ENCODE data around the gene NOC3L. TPM values are rescaled to one million over a fixed set of nuclear protein-coding genes. Genes with fewer than 3 reads are reported as not detected.

The NOC3L gene
- total RNA-seq, 2 donors from 2014 or later, result 18.8 to 22.2 TPM

DNA sequence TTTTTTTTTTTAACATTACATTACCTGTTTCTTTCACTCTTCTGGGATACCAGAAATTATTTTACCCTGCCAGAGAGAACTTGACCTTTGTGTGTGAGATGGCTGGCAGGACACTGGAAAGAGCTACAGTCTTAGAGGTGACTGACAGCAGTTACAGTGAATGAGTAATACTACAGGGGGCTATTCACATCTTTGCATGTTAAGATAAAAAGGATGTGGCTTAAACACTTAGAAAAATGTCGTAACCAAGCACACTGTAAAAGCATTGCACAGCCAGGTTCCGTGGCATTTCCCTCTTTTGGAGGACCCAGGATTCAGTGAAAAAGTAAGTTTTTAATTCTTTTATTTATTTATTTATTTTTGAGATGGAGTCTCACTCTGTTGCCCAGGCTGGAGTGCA is 20.8 kb upstream of the NOC3L start:
- H3K9me3 Mint-ChIP-seq, result peaks cover 22% of the 10 kb centered on the region
- H3K9me3 ChIP-seq (ENCODE audit: control insufficient read depth, low read length), result peaks cover 17% of the 10 kb centered on the region
- 89 to 96% methylated on average over 2 of the region's 2 CpGs for WGBS, 2 experiments (ENCODE audit: insufficient coverage in 1 of 2, insufficient read length in 1 of 2)
- H3K4me3 ChIP-seq (ENCODE audit: low read length), result no peak overlapping the region
- peaks cover 3% of the 10 kb centered on the region for H3K27me3 Mint-ChIP-seq (ENCODE audit: insufficient read depth)
- no peaks in the 10 kb centered on the region for H3K36me3 ChIP-seq (ENCODE audit: control insufficient read depth, insufficient read depth, low read length)
- peaks cover 7% of the 10 kb centered on the region for H3K4me1 Mint-ChIP-seq
- no peak for DNase-seq
- H3K9ac ChIP-seq (ENCODE audit: extremely low read depth, low read length, poor library complexity, severe bottlenecking), result no peak overlapping the region
- H3K36me3 Mint-ChIP-seq (ENCODE audit: low read depth), result peaks cover 3% of the 10 kb centered on the region
- TF ChIP-seq, protein P1, sequence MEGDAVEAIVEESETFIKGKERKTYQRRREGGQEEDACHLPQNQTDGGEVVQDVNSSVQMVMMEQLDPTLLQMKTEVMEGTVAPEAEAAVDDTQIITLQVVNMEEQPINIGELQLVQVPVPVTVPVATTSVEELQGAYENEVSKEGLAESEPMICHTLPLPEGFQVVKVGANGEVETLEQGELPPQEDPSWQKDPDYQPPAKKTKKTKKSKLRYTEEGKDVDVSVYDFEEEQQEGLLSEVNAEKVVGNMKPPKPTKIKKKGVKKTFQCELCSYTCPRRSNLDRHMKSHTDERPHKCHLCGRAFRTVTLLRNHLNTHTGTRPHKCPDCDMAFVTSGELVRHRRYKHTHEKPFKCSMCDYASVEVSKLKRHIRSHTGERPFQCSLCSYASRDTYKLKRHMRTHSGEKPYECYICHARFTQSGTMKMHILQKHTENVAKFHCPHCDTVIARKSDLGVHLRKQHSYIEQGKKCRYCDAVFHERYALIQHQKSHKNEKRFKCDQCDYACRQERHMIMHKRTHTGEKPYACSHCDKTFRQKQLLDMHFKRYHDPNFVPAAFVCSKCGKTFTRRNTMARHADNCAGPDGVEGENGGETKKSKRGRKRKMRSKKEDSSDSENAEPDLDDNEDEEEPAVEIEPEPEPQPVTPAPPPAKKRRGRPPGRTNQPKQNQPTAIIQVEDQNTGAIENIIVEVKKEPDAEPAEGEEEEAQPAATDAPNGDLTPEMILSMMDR (conservative IDR thresholded peaks at IDR 0.05), result no peak
- H3K27me3 ChIP-seq (ENCODE audit: control insufficient read depth, insufficient read depth, low read length, poor library complexity, severe bottlenecking), result no peaks in the 10 kb centered on the region
- no peaks in the 10 kb centered on the region for H3K4me1 ChIP-seq (ENCODE audit: control insufficient read depth, insufficient read depth, low read length)
- no peak overlapping the region for H3K27ac ChIP-seq (ENCODE audit: low read depth, low read length)
- H3K27ac Mint-ChIP-seq, result no peak overlapping the region
- H3K4me3 Mint-ChIP-seq, result no peak overlapping the region

DNA sequence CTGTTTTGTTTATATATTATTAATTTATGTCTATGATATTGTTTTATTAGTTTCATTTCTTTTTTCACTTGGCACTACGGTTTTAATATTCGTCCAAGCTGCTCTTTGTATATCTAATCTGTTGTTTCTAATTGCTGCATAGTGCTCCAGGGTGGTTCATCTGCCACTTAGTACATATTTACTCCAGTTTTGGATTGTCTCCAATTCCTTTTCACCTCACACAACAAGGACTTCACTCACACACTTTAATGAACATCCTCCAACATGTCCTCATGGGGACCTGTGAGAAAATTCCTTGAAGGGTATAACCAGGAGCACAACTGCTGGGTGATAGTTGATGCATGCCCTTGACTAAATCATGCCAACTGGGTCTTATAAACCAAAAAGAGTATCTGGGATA is 14.1 kb upstream of the NOC3L start:
- H3K9me3 ChIP-seq (ENCODE audit: control insufficient read depth, low read length), result no peaks in the 10 kb centered on the region
- Mint-ChIP-seq H3K36me3 (ENCODE audit: low read depth) (no peaks in the 10 kb centered on the region), H3K9me3 (no peaks in the 10 kb centered on the region), H3K4me1 (no peaks in the 10 kb centered on the region), H3K27me3 (ENCODE audit: insufficient read depth) (peaks cover 5% of the 10 kb centered on the region), H3K27ac (no peak overlapping the region), H3K4me3 (no peak overlapping the region)
- TF ChIP-seq, protein P1 (conservative IDR thresholded peaks at IDR 0.05), result no peak
- no peaks in the 10 kb centered on the region for H3K4me1 ChIP-seq (ENCODE audit: control insufficient read depth, insufficient read depth, low read length)
- WGBS, 2 experiments (ENCODE audit: insufficient coverage in 1 of 2, insufficient read length in 1 of 2), result 95 to 100% methylated on average over 2 of the region's 2 CpGs
- H3K27ac ChIP-seq (ENCODE audit: low read depth, low read length), result no peak overlapping the region
- no peak overlapping the region for H3K9ac ChIP-seq (ENCODE audit: extremely low read depth, low read length, poor library complexity, severe bottlenecking)
- H3K36me3 ChIP-seq (ENCODE audit: control insufficient read depth, insufficient read depth, low read length), result no peaks in the 10 kb centered on the region
- DNase-seq, result no peak
- H3K4me3 ChIP-seq (ENCODE audit: low read length), result no peak overlapping the region
- H3K27me3 ChIP-seq (ENCODE audit: control insufficient read depth, insufficient read depth, low read length, poor library complexity, severe bottlenecking), result no peaks in the 10 kb centered on the region

DNA sequence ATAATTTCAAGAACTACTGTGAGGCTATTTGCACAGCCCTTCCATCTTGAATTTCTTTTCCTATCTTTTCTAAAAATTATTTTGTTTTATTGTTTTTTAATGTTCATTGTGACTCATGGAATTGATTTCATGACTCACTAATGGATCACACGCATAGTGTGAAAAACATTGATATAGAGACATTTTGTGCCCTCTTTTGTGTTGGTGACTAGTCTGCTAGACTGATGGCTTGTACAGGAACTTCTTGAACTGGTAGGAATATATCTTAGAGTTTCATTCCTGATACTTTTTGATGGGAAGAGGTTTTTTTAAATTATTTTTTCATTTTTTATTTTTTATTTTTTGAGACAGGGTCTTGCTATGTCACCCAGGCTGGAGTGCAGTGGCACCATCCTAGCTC is 12.6 kb upstream of the NOC3L start:
- DNase-seq, result no peak
- H3K27me3 ChIP-seq (ENCODE audit: control insufficient read depth, insufficient read depth, low read length, poor library complexity, severe bottlenecking), result no peaks in the 10 kb centered on the region
- H3K27ac ChIP-seq (ENCODE audit: low read depth, low read length), result no peak overlapping the region
- no peaks in the 10 kb centered on the region for H3K4me1 ChIP-seq (ENCODE audit: control insufficient read depth, insufficient read depth, low read length)
- peaks cover 5% of the 10 kb centered on the region for H3K27me3 Mint-ChIP-seq (ENCODE audit: insufficient read depth)
- 97% methylated on average over 1 of the region's 1 CpG; no CpG with 5 or more reads in 1 of the 2 experiments for WGBS, 2 experiments (ENCODE audit: insufficient coverage in 1 of 2, insufficient read length in 1 of 2)
- H3K27ac Mint-ChIP-seq, result no peak overlapping the region
- H3K9me3 ChIP-seq (ENCODE audit: control insufficient read depth, low read length), result no peaks in the 10 kb centered on the region
- TF ChIP-seq, protein P1 (conservative IDR thresholded peaks at IDR 0.05), result no peak
- H3K36me3 ChIP-seq (ENCODE audit: control insufficient read depth, insufficient read depth, low read length), result no peaks in the 10 kb centered on the region
- no peak overlapping the region for H3K4me3 ChIP-seq (ENCODE audit: low read length)
- no peaks in the 10 kb centered on the region for H3K9me3 Mint-ChIP-seq
- H3K4me3 Mint-ChIP-seq, result no peak overlapping the region
- H3K4me1 Mint-ChIP-seq, result no peaks in the 10 kb centered on the region
- no peak overlapping the region for H3K9ac ChIP-seq (ENCODE audit: extremely low read depth, low read length, poor library complexity, severe bottlenecking)
- H3K36me3 Mint-ChIP-seq (ENCODE audit: low read depth), result no peaks in the 10 kb centered on the region
